ENCODE results near the gene KLF8. TPM values are rescaled to one million over a fixed set of nuclear protein-coding genes. Genes with fewer than 3 reads are reported as not detected.

Gene KLF8
- polyA plus RNA-seq, 1 donor from 2014 or later, result 4.1 TPM

GRCh38 chrX:56219700-56220099, 12.5 kb upstream of the KLF8 start:
- no peaks in the 10 kb centered on the region for H3F3A ChIP-seq (ENCODE audit: insufficient read depth, low read length, poor library complexity, severe bottlenecking)
- TF ChIP-seq CTCF (IDR thresholded peaks at IDR 0.05; ENCODE audit: poor library complexity, severe bottlenecking) (no peak), REST (IDR thresholded peaks at IDR 0.05; ENCODE audit: borderline replicate concordance) (no peak), POLR2AphosphoS5 (IDR thresholded peaks at IDR 0.05) (no peak), EP300 (conservative IDR thresholded peaks at IDR 0.05; ENCODE audit: poor library complexity, severe bottlenecking) (no peak), EZH2 (IDR thresholded peaks at IDR 0.05; ENCODE audit: borderline replicate concordance, insufficient read depth, low read length, poor library complexity, severe bottlenecking) (no peak), RAD21 (conservative IDR thresholded peaks at IDR 0.05) (no peak), SMC3 (conservative IDR thresholded peaks at IDR 0.05; ENCODE audit: poor library complexity) (no peak), MXI1 (conservative IDR thresholded peaks at IDR 0.05; ENCODE audit: poor library complexity, severe bottlenecking) (no peak), TAF1 (IDR thresholded peaks at IDR 0.05; ENCODE audit: low read depth) (no peak)
- H2AFZ ChIP-seq (ENCODE audit: low read depth, low read length), result no peak overlapping the region

GRCh38 chrX:56221101-56221500, 11.1 kb upstream of the KLF8 start:
- Histone ChIP-seq H3K9ac (ENCODE audit: low read length) (no peak overlapping the region), H3K27ac (ENCODE audit: low read length) (no peak overlapping the region), H3K9me3 (ENCODE audit: low read length) (no peaks in the 10 kb centered on the region), H2AFZ (ENCODE audit: low read depth, low read length) (no peak overlapping the region), H3K79me2 (replicated peaks; ENCODE audit: insufficient read depth, low read length) (no peaks in the 10 kb centered on the region), H3K9me2 (ENCODE audit: insufficient read depth, low read length) (no peaks in the 10 kb centered on the region), H3F3A (ENCODE audit: insufficient read depth, low read length, poor library complexity, severe bottlenecking) (no peaks in the 10 kb centered on the region), H3K27me3 (ENCODE audit: insufficient read depth, low read depth, low read length) (no peaks in the 10 kb centered on the region), H4K20me1 (ENCODE audit: insufficient read depth) (no peaks in the 10 kb centered on the region), H3K4me3 (ENCODE audit: low read length) (no peak overlapping the region), H3K4me2 (ENCODE audit: low read length) (no peak overlapping the region), H3K36me3 (ENCODE audit: insufficient read depth, low read length) (no peaks in the 10 kb centered on the region)
- TF ChIP-seq TAF1 (IDR thresholded peaks at IDR 0.05; ENCODE audit: low read depth) (no peak), REST (IDR thresholded peaks at IDR 0.05; ENCODE audit: borderline replicate concordance) (no peak), EZH2 (IDR thresholded peaks at IDR 0.05; ENCODE audit: borderline replicate concordance, insufficient read depth, low read length, poor library complexity, severe bottlenecking) (no peak), CTCF (IDR thresholded peaks at IDR 0.05; ENCODE audit: poor library complexity, severe bottlenecking) (no peak), RAD21 (conservative IDR thresholded peaks at IDR 0.05) (no peak), EP300 (conservative IDR thresholded peaks at IDR 0.05; ENCODE audit: poor library complexity, severe bottlenecking) (no peak), SMC3 (conservative IDR thresholded peaks at IDR 0.05; ENCODE audit: poor library complexity) (no peak), MXI1 (conservative IDR thresholded peaks at IDR 0.05; ENCODE audit: poor library complexity, severe bottlenecking) (no peak), POLR2AphosphoS5 (IDR thresholded peaks at IDR 0.05) (no peak)

More at GRCh38 chrX:56219700-56220099, 12.5 kb upstream of the KLF8 start:
- no peaks in the 10 kb centered on the region for H3K9me3 ChIP-seq (ENCODE audit: low read length)
- no peak overlapping the region for H3K4me3 ChIP-seq (ENCODE audit: low read length)
- no peaks in the 10 kb centered on the region for H4K20me1 ChIP-seq (ENCODE audit: insufficient read depth)
- no peaks in the 10 kb centered on the region for H3K9me2 ChIP-seq (ENCODE audit: insufficient read depth, low read length)
- H3K4me2 ChIP-seq (ENCODE audit: low read length), result no peak overlapping the region
- H3K9ac ChIP-seq (ENCODE audit: low read length), result no peak overlapping the region
- no peaks in the 10 kb centered on the region for H3K36me3 ChIP-seq (ENCODE audit: insufficient read depth, low read length)
- H3K27ac ChIP-seq (ENCODE audit: low read length), result no peak overlapping the region
- H3K27me3 ChIP-seq (ENCODE audit: insufficient read depth, low read depth, low read length), result no peaks in the 10 kb centered on the region
- H3K79me2 ChIP-seq (replicated peaks; ENCODE audit: insufficient read depth, low read length), result no peaks in the 10 kb centered on the region

All from neural cell (in vitro differentiated cells).